ENCODE measurements around the gene SUSD2.

Gene SUSD2

GRCh38 chr22:24144056-24144777 is 37.1 kb upstream of the SUSD2 start:
- no peaks in the 10 kb centered on the region for H3K79me2 ChIP-seq (ENCODE audit: control insufficient read depth, insufficient read depth, low read length, unreplicated experiment)
- no peak overlapping the region for H2AFZ ChIP-seq (ENCODE audit: low read length, unreplicated experiment)
- peaks cover 26% of the 10 kb centered on the region for H3K4me1 ChIP-seq (ENCODE audit: control insufficient read depth, insufficient read depth, low read length, unreplicated experiment)
- no peaks in the 10 kb centered on the region for H3K36me3 ChIP-seq (ENCODE audit: insufficient read depth, low read length)
- H3K4me3 ChIP-seq (ENCODE audit: low read depth, low read length): no peak overlapping the region
- H3K27ac ChIP-seq (ENCODE audit: low read depth, low read length): no peak overlapping the region
- no peaks in the 10 kb centered on the region for H3K27me3 ChIP-seq (ENCODE audit: insufficient read depth, low read length)

GRCh38 chr22:24144778-24145085 is 36.6 kb upstream of the SUSD2 start:
- Histone ChIP-seq H3K27ac (ENCODE audit: low read depth, low read length) (no peak overlapping the region), H3K36me3 (ENCODE audit: insufficient read depth, low read length) (no peaks in the 10 kb centered on the region), H3K4me1 (ENCODE audit: control insufficient read depth, insufficient read depth, low read length, unreplicated experiment) (peaks cover 26% of the 10 kb centered on the region)

GRCh38 chr22:24145446-24146193 is 35.7 kb upstream of the SUSD2 start:
- Histone ChIP-seq H3K4me3 (ENCODE audit: low read depth, low read length) (peak overlapping the region; percentile 40; the same call in 1 of the 2 replicates), H3K27ac (ENCODE audit: low read depth, low read length) (peak overlapping the region; percentile 74), H3K79me2 (ENCODE audit: control insufficient read depth, insufficient read depth, low read length, unreplicated experiment) (no peaks in the 10 kb centered on the region), H2AFZ (ENCODE audit: low read length, unreplicated experiment) (no peak overlapping the region), H3K27me3 (ENCODE audit: insufficient read depth, low read length) (no peaks in the 10 kb centered on the region), H3K36me3 (ENCODE audit: insufficient read depth, low read length) (no peaks in the 10 kb centered on the region), H3K4me1 (ENCODE audit: control insufficient read depth, insufficient read depth, low read length, unreplicated experiment) (peaks cover 26% of the 10 kb centered on the region)

More at GRCh38 chr22:24144778-24145085, 36.6 kb upstream of the SUSD2 start:
- Histone ChIP-seq H3K27me3 (ENCODE audit: insufficient read depth, low read length) (no peaks in the 10 kb centered on the region), H2AFZ (ENCODE audit: low read length, unreplicated experiment) (no peak overlapping the region), H3K79me2 (ENCODE audit: control insufficient read depth, insufficient read depth, low read length, unreplicated experiment) (no peaks in the 10 kb centered on the region), H3K4me3 (ENCODE audit: low read depth, low read length) (no peak overlapping the region)

GRCh38 chr22:24146194-24146616 is 35.1 kb upstream of the SUSD2 start:
- Histone ChIP-seq H2AFZ (ENCODE audit: low read length, unreplicated experiment) (no peak overlapping the region), H3K79me2 (ENCODE audit: control insufficient read depth, insufficient read depth, low read length, unreplicated experiment) (no peaks in the 10 kb centered on the region), H3K27ac (ENCODE audit: low read depth, low read length) (peak overlapping the region; percentile 74), H3K4me3 (ENCODE audit: low read depth, low read length) (no peak overlapping the region), H3K27me3 (ENCODE audit: insufficient read depth, low read length) (no peaks in the 10 kb centered on the region), H3K4me1 (ENCODE audit: control insufficient read depth, insufficient read depth, low read length, unreplicated experiment) (peaks cover 26% of the 10 kb centered on the region), H3K36me3 (ENCODE audit: insufficient read depth, low read length) (no peaks in the 10 kb centered on the region)

GRCh38 chr22:24146791-24147353 is 34.4 kb upstream of the SUSD2 start:
- H3K27me3 ChIP-seq (ENCODE audit: insufficient read depth, low read length): no peaks in the 10 kb centered on the region
- no peaks in the 10 kb centered on the region for H3K36me3 ChIP-seq (ENCODE audit: insufficient read depth, low read length)
- no peak overlapping the region for H3K4me3 ChIP-seq (ENCODE audit: low read depth, low read length)
- no peak overlapping the region for H2AFZ ChIP-seq (ENCODE audit: low read length, unreplicated experiment)
- H3K27ac ChIP-seq (ENCODE audit: low read depth, low read length): peak overlapping the region; percentile 50
- peaks cover 20% of the 10 kb centered on the region for H3K4me1 ChIP-seq (ENCODE audit: control insufficient read depth, insufficient read depth, low read length, unreplicated experiment)
- H3K79me2 ChIP-seq (ENCODE audit: control insufficient read depth, insufficient read depth, low read length, unreplicated experiment): no peaks in the 10 kb centered on the region

GRCh38 chr22:24147666-24148065 is 33.6 kb upstream of the SUSD2 start:
- H3K79me2 ChIP-seq (ENCODE audit: control insufficient read depth, insufficient read depth, low read length, unreplicated experiment): no peaks in the 10 kb centered on the region
- H3K27ac ChIP-seq (ENCODE audit: low read depth, low read length): no peak overlapping the region
- no peaks in the 10 kb centered on the region for H3K27me3 ChIP-seq (ENCODE audit: insufficient read depth, low read length)
- peaks cover 19% of the 10 kb centered on the region for H3K4me1 ChIP-seq (ENCODE audit: control insufficient read depth, insufficient read depth, low read length, unreplicated experiment)
- H3K4me3 ChIP-seq (ENCODE audit: low read depth, low read length): no peak overlapping the region
- no peaks in the 10 kb centered on the region for H3K36me3 ChIP-seq (ENCODE audit: insufficient read depth, low read length)
- H2AFZ ChIP-seq (ENCODE audit: low read length, unreplicated experiment): no peak overlapping the region

- Histone ChIP-seq H3K36me3 (ENCODE audit: insufficient read depth, low read length) (no peaks in the 10 kb centered on the region), H3K4me1 (ENCODE audit: control insufficient read depth, insufficient read depth, low read length, unreplicated experiment) (peaks cover 24% of the 10 kb centered on the region), H3K4me3 (ENCODE audit: low read depth, low read length) (no peak overlapping the region), H2AFZ (ENCODE audit: low read length, unreplicated experiment) (no peak overlapping the region), H3K27ac (ENCODE audit: low read depth, low read length) (no peak overlapping the region), H3K79me2 (ENCODE audit: control insufficient read depth, insufficient read depth, low read length, unreplicated experiment) (no peaks in the 10 kb centered on the region), H3K27me3 (ENCODE audit: insufficient read depth, low read length) (no peaks in the 10 kb centered on the region)
Measured at GRCh38 chr22:24148266-24149197, 32.8 kb upstream of the SUSD2 start.

- Histone ChIP-seq H3K4me1 (ENCODE audit: control insufficient read depth, insufficient read depth, low read length, unreplicated experiment) (peaks cover 24% of the 10 kb centered on the region), H3K36me3 (ENCODE audit: insufficient read depth, low read length) (no peaks in the 10 kb centered on the region), H3K27me3 (ENCODE audit: insufficient read depth, low read length) (no peaks in the 10 kb centered on the region)
Measured at GRCh38 chr22:24149198-24149590, 32.1 kb upstream of the SUSD2 start.

GRCh38 chr22:24153353-24153752 is 27.9 kb upstream of the SUSD2 start:
- Histone ChIP-seq H3K27ac (ENCODE audit: low read depth, low read length) (no peak overlapping the region), H3K36me3 (ENCODE audit: insufficient read depth, low read length) (no peaks in the 10 kb centered on the region), H3K27me3 (ENCODE audit: insufficient read depth, low read length) (no peaks in the 10 kb centered on the region), H2AFZ (ENCODE audit: low read length, unreplicated experiment) (no peak overlapping the region), H3K4me3 (ENCODE audit: low read depth, low read length) (no peak overlapping the region), H3K79me2 (ENCODE audit: control insufficient read depth, insufficient read depth, low read length, unreplicated experiment) (peaks cover 3% of the 10 kb centered on the region), H3K4me1 (ENCODE audit: control insufficient read depth, insufficient read depth, low read length, unreplicated experiment) (peaks cover 22% of the 10 kb centered on the region)

More at GRCh38 chr22:24149198-24149590, 32.1 kb upstream of the SUSD2 start:
- Histone ChIP-seq H3K79me2 (ENCODE audit: control insufficient read depth, insufficient read depth, low read length, unreplicated experiment) (no peaks in the 10 kb centered on the region), H3K4me3 (ENCODE audit: low read depth, low read length) (no peak overlapping the region), H2AFZ (ENCODE audit: low read length, unreplicated experiment) (no peak overlapping the region), H3K27ac (ENCODE audit: low read depth, low read length) (no peak overlapping the region)

- H3K36me3 ChIP-seq (ENCODE audit: insufficient read depth, low read length): no peaks in the 10 kb centered on the region
- H2AFZ ChIP-seq (ENCODE audit: low read length, unreplicated experiment): no peak overlapping the region
- H3K27ac ChIP-seq (ENCODE audit: low read depth, low read length): no peak overlapping the region
- H3K4me1 ChIP-seq (ENCODE audit: control insufficient read depth, insufficient read depth, low read length, unreplicated experiment): peaks cover 22% of the 10 kb centered on the region
- H3K4me3 ChIP-seq (ENCODE audit: low read depth, low read length): no peak overlapping the region
- H3K79me2 ChIP-seq (ENCODE audit: control insufficient read depth, insufficient read depth, low read length, unreplicated experiment): peaks cover 3% of the 10 kb centered on the region
- H3K27me3 ChIP-seq (ENCODE audit: insufficient read depth, low read length): no peaks in the 10 kb centered on the region
Measured at GRCh38 chr22:24153959-24154358, 27.3 kb upstream of the SUSD2 start.

Data from ACC112 (cell line).